ENCODE data around the gene NIBAN1.

Gene NIBAN1, protein sequence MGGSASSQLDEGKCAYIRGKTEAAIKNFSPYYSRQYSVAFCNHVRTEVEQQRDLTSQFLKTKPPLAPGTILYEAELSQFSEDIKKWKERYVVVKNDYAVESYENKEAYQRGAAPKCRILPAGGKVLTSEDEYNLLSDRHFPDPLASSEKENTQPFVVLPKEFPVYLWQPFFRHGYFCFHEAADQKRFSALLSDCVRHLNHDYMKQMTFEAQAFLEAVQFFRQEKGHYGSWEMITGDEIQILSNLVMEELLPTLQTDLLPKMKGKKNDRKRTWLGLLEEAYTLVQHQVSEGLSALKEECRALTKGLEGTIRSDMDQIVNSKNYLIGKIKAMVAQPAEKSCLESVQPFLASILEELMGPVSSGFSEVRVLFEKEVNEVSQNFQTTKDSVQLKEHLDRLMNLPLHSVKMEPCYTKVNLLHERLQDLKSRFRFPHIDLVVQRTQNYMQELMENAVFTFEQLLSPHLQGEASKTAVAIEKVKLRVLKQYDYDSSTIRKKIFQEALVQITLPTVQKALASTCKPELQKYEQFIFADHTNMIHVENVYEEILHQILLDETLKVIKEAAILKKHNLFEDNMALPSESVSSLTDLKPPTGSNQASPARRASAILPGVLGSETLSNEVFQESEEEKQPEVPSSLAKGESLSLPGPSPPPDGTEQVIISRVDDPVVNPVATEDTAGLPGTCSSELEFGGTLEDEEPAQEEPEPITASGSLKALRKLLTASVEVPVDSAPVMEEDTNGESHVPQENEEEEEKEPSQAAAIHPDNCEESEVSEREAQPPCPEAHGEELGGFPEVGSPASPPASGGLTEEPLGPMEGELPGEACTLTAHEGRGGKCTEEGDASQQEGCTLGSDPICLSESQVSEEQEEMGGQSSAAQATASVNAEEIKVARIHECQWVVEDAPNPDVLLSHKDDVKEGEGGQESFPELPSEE

DNA sequence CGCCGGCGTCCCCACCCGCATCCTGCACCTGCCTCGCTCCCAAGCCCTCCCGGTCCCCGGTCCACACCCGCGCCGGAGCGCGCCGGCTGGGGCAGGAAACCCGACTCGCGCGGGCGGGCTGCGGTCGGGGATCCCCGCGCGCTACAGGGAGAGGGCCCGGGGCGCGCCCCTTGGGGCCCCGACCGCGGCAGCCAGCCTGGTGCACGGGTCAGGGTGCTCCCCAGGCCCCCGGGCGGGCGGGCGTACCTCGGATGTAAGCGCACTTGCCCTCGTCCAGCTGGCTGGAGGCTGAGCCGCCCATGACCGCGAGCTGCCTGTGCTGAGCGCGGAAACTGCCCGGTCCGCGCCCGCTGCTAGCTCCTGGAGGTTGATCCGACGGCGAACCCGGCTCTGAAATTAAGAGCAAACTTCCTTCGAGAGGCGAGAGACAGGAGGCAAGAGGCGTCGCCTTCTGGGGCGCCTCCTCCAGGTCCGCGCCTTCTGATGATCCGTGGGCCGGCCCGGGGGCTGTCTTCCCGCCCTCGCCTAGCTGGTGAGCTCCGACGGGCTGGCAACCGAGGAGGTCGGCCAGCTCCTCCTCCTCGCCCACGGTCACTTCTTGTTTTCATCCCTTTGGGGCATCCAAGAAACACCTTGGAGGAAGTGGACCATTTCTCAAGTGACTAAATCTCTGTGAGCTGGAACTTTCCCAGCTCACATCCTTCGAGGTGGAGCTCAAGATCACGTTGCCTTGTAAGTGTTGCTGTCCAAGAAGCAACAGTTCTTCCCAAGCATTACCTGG lies at the start of gene NIBAN1:
TSS of gene NIBAN1 (minus strand) at position 453 of the 781 bp plus-strand sequence. CDS start at position 301, 152 bp downstream.
- peak within 1 kb of the TSS; percentile 59 for H3K4me3 ChIP-seq (ENCODE audit: low read depth, low read length)
- TF ChIP-seq, protein P1, sequence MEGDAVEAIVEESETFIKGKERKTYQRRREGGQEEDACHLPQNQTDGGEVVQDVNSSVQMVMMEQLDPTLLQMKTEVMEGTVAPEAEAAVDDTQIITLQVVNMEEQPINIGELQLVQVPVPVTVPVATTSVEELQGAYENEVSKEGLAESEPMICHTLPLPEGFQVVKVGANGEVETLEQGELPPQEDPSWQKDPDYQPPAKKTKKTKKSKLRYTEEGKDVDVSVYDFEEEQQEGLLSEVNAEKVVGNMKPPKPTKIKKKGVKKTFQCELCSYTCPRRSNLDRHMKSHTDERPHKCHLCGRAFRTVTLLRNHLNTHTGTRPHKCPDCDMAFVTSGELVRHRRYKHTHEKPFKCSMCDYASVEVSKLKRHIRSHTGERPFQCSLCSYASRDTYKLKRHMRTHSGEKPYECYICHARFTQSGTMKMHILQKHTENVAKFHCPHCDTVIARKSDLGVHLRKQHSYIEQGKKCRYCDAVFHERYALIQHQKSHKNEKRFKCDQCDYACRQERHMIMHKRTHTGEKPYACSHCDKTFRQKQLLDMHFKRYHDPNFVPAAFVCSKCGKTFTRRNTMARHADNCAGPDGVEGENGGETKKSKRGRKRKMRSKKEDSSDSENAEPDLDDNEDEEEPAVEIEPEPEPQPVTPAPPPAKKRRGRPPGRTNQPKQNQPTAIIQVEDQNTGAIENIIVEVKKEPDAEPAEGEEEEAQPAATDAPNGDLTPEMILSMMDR (IDR thresholded peaks at IDR 0.05; ENCODE audit: low read depth, low read length) = no peak
- peak; percentile 60 for DNase-seq (ENCODE audit: low read depth, low spot score)
- in situ Hi-C loops (cut with HindIII; ENCODE audit: low sequenced_read_pairs) = no loop called here

DNA sequence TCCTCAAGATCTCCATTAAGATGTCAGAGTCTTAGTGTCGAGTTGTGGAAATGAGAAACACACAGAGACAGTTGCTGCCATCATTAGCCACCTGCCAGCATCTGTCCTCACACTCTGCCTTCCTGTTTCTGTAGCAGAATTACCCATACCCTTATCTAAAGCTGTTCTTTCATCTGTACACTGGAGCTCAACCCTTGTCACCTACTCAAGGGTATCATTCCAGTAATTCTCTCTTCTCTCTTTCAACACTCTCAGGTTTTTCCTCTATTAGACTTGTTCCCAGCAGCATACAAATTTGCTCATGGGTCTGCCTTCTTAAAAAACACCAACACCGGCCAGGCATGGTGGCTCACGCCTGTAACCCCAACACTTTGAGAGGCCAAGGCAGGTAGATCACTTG lies 43.7 kb upstream of the NIBAN1 start:
- in situ Hi-C loops (cut with HindIII; ENCODE audit: low sequenced_read_pairs) = no loop called here
- TF ChIP-seq, protein P1 (IDR thresholded peaks at IDR 0.05; ENCODE audit: low read depth, low read length) = no peak
- H3K4me3 ChIP-seq (ENCODE audit: low read depth, low read length) = no peak overlapping the region
- no peak for DNase-seq (ENCODE audit: low read depth, low spot score)

DNA sequence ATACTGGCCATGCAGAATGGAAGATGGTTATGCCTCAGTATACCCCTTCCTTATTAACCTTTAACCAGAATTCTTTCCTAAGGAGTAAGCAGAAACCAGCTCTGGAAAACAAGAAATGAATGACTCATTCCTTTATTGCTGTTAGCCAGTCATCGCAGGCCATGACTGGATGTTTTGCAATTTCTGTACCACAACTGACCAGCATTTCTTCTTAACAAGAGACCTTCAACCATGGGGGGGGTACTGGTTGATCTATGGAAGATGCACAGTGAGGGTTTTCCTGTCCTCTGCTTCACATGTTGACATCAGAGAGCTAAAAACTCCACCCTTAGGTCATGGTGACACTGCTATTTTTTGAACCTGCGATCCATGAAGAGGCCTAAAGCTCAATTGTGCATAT lies 43.0 kb upstream of the NIBAN1 start:
- in situ Hi-C loops (cut with HindIII; ENCODE audit: low sequenced_read_pairs) = no loop called here
- peak; percentile 92 for DNase-seq (ENCODE audit: low read depth, low spot score)
- TF ChIP-seq, protein P1 (IDR thresholded peaks at IDR 0.05; ENCODE audit: low read depth, low read length) = no peak
- no peak overlapping the region for H3K4me3 ChIP-seq (ENCODE audit: low read depth, low read length)

DNA sequence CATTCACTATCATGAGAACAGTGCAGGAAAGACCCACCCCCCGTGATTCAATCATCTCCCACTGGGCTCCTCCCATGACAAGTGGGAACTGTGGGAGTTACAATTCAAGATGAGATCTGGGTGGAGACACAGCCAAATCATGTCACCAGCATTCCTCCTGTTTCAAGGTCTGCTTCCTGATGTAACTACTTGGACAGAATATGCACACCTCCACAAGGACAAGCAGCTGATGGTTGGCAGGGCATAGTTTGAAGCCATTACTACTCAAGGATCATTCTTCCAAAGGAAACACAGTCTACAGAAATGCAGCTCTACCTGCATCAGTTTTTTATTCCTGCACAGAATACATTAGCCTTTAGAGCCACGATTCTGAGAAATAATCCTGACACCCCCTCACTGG lies 42.6 kb upstream of the NIBAN1 start:
- in situ Hi-C loops (cut with HindIII; ENCODE audit: low sequenced_read_pairs) = no loop called here
- H3K4me3 ChIP-seq (ENCODE audit: low read depth, low read length) = no peak overlapping the region
- peak; percentile 2 for DNase-seq (ENCODE audit: low read depth, low spot score)
- TF ChIP-seq, protein P1 (IDR thresholded peaks at IDR 0.05; ENCODE audit: low read depth, low read length) = no peak

DNA sequence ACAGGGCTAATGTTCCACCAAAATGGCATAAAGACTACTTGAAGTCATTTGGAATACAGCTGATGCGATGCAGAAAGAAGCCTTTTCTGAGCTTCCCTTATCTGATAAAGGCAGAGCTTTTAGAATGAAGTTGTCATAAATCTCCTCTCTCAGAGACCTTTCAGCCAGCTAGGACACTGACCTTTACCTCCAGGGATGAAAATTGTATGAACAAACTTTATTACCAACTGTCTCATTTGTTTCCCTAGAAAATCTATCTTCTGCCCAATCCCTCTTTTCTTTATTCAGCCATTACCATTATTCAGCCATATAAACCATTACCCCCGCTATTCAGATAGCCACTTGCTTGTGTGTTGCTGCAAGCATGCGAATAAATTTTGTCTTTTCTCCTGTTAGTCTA lies 41.3 kb upstream of the NIBAN1 start:
- no peak for DNase-seq (ENCODE audit: low read depth, low spot score)
- in situ Hi-C loops (cut with HindIII; ENCODE audit: low sequenced_read_pairs) = no loop called here
- TF ChIP-seq, protein P1 (IDR thresholded peaks at IDR 0.05; ENCODE audit: low read depth, low read length) = no peak
- no peak overlapping the region for H3K4me3 ChIP-seq (ENCODE audit: low read depth, low read length)

DNA sequence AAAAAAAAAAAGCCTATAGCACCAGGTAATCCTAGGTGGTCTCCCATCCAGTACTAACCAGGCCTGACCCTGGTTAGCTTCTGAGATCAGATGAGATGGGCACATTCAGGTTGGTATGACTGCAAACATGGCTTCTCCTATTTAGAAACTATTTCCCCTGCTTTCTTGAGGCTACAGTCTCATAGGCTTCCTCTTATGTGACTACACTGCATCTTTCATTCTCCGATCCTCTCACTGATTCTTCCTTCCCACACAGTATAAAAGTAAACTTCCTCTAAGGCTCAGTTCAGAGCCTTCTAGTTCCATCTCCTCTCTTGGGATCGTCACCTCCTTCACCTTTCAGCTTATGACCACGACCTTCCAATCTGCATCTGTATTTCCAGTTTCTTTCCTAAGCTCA lies 40.6 kb upstream of the NIBAN1 start:
- DNase-seq (ENCODE audit: low read depth, low spot score) = no peak
- TF ChIP-seq, protein P1 (IDR thresholded peaks at IDR 0.05; ENCODE audit: low read depth, low read length) = no peak
- H3K4me3 ChIP-seq (ENCODE audit: low read depth, low read length) = no peak overlapping the region
- in situ Hi-C loops (cut with HindIII; ENCODE audit: low sequenced_read_pairs) = no loop called here

Measured in astrocyte of the spinal cord (primary cell).